HG02840 (cell line): ENCODE measurements around the gene AGT.

ENCODE experiments used
- ATAC-seq: cut with Tn5 transposase; IDR thresholded peaks from one replicate; pipeline ENCODE4 v1.9.1; 2021; ENCODE audit warnings: mild to moderate bottlenecking, moderate library complexity, moderate number of reproducible peaks; ENCODE audit not compliant: unreplicated experiment, low FRiP score

The AGT gene

DNA sequence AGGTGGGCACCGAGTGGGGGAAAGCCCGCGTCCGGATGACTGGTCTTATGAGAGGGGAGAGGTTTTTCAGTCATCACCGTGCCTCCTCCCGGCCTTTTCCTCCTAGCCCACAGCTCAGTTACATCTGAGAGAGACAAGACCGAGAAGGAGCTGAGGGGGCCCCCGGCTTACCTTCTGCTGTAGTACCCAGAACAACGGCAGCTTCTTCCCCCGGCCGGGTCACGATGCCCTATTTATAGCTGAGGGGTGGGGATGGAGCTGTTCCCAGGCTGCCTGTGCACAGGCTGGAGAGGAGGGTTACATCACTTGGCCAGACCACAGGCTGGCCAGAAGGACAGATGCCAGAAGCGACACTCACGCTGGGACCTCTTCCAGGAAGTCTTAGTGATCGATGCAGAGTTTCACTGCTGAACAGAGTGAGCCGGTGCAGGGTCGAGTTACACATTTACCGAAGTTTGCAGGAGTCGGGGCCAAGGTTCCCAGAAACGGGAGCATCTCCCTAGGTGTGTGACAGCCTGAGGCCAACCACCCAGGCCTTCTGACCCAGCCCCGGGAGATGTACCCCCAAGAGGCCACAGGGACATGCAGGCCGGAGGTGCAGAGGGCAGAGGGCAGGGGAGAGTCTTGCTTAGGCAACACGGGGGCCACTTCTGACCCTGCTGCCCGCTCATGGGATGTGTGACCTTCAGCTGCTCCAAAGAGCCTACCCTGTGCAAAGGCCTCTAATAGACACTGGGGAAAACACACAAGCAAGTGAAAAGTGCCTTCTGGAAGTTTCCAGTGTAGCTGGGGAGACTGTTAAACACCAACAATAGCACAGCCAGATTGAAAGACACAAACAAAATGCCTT is at the start of gene AGT:
TSS of gene AGT (minus strand) at position 208 of the 850 bp plus-strand sequence. CDS start 3,299 bp downstream, outside the sequence.
- ATAC-seq: no peak

- no peak for ATAC-seq
These were observed 47.7 kb upstream of the AGT start for GRCh38 chr1:230761443-230762167.

- no peak for ATAC-seq
These were observed 46.5 kb upstream of the AGT start for GRCh38 chr1:230760360-230760827.

- no peak for ATAC-seq
These were observed 45.6 kb upstream of the AGT start for GRCh38 chr1:230759369-230760065.

GRCh38 chr1:230758709-230759368 is 44.9 kb upstream of the AGT start:
- ATAC-seq: no peak

GRCh38 chr1:230757856-230758708 is 44.2 kb upstream of the AGT start:
- ATAC-seq: no peak

- ATAC-seq: no peak
These were observed 40.9 kb upstream of the AGT start for GRCh38 chr1:230754796-230755195.

GRCh38 chr1:230753586-230754251 is 39.8 kb upstream of the AGT start:
- no peak for ATAC-seq

DNA sequence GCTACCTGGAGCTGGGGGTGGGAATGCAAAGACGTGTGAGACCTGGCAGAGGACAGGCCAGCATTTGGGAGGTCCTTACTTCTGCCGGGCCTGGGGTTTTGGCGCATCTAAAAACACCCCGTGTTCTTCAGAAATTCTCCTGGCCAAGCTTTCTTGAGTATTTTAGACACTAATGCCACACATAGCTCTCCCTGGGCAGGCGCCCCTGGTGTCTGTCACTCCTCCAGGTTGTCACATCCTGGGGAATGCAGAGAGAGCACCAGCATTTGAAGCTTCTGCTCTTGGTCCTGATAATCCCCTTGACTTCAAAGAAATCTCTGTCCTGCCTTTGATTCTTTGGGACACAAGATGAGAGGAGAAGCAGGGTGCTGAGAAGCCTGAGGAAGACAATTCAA is 39.3 kb upstream of the AGT start:
- ATAC-seq: no peak

GRCh38 chr1:230752407-230752806 is 38.5 kb upstream of the AGT start:
- ATAC-seq: no peak

DNA sequence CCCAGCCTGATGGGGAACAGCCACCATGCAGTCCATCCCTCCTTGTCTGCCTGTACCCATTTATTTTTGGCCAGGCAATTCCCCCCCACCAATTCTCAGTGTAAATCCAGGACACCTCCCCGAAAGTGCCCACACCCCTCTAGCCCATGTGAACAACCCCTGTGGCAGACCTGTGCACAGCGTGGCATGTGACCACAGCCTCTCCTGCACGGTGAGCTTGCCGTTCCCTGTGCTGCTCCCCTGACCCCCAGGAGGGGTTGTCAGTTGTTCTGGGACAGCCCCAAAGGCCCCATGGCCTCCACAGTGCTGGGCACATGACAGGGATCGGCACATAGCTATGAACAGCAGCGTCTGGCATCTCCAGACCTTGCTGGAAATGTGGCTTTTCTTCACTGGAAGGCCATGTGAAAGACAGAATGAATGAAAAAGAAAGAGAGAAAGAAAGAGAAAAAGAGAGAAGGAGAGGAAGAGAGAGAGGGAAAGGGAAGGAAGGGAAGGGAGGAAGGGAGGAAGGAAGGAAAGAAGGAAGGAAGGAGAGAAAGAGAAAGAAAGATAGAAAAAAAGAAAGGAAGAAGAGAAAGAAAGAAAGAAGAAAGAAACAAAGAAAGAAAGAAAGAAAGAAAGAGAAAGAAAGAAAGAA is 37.2 kb upstream of the AGT start:
- ATAC-seq: no peak

GRCh38 chr1:230750576-230750975 is 36.7 kb upstream of the AGT start:
- ATAC-seq: no peak

DNA sequence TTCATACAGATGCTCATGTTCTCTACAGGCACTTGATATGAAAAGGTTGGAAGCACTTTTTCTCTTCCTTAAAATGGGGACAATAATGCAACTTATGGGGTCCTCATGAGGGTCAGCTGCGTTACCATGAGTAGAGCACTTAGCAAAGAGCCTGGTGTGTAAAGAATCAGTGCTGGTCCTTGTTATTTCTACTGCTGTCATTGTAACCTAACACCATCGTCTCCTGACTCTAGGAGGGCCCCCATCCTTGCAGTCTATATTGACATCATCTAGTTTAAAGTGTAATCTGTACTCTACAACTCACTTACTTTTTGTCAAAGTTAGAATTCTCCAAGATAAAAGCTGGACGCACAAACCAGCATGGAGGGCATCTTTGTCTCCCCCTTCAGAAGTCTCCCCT is 35.7 kb upstream of the AGT start:
- ATAC-seq: no peak

DNA sequence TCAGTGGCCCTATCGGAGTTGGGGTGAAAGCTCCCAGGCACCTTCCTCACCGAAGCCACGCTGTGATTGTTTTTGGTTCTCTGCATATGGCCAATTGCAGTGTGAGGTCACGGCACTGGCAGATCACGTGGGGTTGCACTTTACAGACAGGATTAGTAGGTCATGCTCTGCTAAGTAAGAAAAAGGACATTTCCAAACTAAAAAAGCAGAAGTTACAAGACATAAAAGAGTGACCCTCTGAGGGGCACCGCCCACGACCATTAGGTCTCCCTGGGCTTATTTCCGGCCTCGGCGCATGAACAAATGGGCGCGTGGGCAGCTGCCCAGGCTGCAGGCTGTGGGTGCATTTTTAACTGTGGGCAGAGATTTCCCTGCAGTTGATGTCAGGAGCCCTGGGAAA is 35.2 kb upstream of the AGT start:
- no peak for ATAC-seq

GRCh38 chr1:230747890-230748800 is 34.2 kb upstream of the AGT start:
- no peak for ATAC-seq

DNA sequence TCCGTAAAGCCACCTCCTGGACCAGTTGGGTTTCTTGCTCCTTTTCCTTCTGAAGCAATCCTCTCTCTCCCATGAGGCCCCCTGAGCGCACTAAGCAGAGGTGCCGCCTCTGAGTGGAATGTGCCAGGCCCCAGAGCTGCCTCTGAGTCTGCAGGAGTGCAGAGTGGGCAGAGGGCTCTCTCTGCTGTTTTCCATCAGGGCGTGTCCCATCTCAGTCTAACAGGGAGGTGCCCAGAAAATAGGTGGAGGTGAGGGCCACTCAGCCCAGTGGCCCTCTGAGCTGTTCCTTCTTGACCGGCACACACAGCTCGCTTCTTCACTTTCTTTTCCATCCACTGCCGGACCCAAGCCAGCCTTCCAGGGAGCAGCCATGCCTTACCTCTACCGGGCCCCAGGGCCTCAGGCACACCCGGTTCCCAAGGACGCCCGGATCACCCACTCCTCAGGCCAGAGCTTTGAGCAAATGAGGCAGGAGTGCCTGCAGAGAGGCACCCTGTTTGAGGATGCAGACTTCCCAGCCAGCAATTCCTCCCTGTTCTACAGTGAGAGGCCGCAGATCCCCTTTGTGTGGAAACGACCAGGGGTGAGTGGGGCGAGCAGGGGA is 33.3 kb upstream of the AGT start, which contains the start of gene CAPN9:
TSS of gene CAPN9 (plus strand) at position 262 of the 604 bp plus-strand sequence. CDS start at position 371, 109 bp downstream.
- no peak for ATAC-seq

DNA sequence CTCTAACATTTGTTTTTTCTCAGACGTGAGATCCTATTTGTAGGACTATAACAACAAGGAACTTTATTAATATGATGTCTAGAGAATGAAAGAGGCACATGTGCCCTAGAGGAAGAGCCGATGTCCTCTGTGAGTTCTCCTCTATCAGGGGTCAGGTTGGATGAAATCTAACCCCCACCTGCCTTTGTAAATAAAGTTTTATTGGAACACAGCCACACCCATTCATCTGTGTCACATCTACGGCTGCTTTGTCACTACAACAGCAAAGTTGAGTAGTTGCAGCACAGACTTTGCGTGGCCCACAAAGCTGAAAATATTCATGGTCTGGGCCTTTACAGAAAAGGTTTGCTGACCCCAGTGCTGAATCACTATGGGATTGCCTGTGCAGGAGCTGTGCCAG is 32.7 kb upstream of the AGT start:
- ATAC-seq: no peak
